GM19240 (cell line): Measurements from ENCODE around the gene WTAP.

Source experiments
- DNase-seq: peaks from one replicate; pipeline ENCODE4 v3.0.0; 2011; ENCODE audit warnings: low spot score; ENCODE audit not compliant: insufficient read length

The WTAP gene

DNA sequence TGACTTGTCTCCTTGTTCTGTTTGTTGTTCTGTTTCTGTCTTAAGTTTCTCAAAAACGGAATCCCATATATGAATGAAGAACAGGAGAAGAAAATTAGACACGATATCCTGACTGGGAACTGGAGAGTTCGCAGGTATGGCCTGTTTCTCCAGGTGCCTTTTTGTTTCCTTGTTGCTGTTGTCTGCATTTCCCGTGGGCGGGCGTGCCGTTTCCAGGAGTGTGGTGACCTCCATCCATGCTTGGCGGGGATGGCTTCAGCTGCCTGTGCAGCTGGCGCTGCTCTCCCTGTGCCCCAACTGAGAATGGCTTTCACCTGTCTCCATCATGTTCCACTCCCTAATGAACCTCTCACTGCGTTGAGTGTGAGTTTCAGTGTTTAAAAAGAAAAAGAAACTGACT is 77.2 kb downstream of the WTAP start:
- no peak for DNase-seq

DNA sequence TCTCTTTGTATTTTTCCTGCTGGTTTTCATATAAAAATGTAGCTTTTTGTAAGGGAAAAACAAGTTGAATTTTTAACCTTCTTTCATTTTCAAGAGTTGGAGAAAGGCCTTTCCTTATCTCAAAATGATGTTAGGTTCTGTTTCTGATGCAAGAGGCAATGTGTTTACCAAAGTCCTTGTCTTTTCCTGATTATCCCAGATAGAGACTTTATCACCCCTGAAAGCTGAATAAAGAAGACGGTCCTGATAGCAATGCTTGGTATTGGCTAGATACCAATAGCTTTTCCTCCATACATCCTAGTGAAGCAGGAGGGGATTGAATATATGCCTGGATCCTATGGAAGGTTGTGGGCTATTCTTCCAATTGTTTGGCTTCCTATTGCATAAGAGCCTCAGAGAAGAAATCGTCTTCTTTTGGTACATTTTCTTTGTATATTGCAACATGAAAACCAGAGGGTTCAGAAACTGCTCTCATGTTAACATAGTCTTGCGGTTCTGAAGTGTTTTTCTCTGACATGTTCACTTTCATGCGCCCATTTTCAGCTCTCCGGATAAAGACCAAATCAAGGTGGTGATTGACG is 78.2 kb downstream of the WTAP start:
- no peak for DNase-seq
